ENCODE results near the gene SWT1.

SWT1 gene

GRCh38 chr1:185156854-185157598, at the start of gene SWT1, which contains the start of gene TRMT1L:
SWT1 (plus strand) TSS chr1:185157167; CDS start chr1:185160842, 3,675 bp downstream.
TRMT1L (minus strand) TSS chr1:185156953; CDS start chr1:185156712, 241 bp downstream.
- peak; percentile 99 for DNase-seq

GRCh38 chr1:185108321-185108720, 48.6 kb upstream of the SWT1 start:
- DNase-seq, result no peak

- no peak for DNase-seq
Observed at GRCh38 chr1:185110145-185110544, 46.8 kb upstream of the SWT1 start.

GRCh38 chr1:185111873-185112272, 45.1 kb upstream of the SWT1 start:
- DNase-seq, result no peak

- no peak for DNase-seq
Observed at GRCh38 chr1:185112356-185112755, 44.6 kb upstream of the SWT1 start.

- DNase-seq, result peak; percentile 5
Observed at GRCh38 chr1:185129708-185130107, 27.3 kb upstream of the SWT1 start.

GRCh38 chr1:185132534-185132933, 24.4 kb upstream of the SWT1 start:
- no peak for DNase-seq

GRCh38 chr1:185137896-185138545, 18.9 kb upstream of the SWT1 start:
- no peak for DNase-seq

GRCh38 chr1:185139246-185139645, 17.7 kb upstream of the SWT1 start:
- no peak for DNase-seq

GRCh38 chr1:185144233-185144632, 12.7 kb upstream of the SWT1 start:
- no peak for DNase-seq

GRCh38 chr1:185151215-185151614, 5.8 kb upstream of the SWT1 start:
- no peak for DNase-seq

- peak; percentile 20 for DNase-seq
Observed at GRCh38 chr1:185152187-185152767, 4.7 kb upstream of the SWT1 start.

GRCh38 chr1:185154912-185155513, 2.0 kb upstream of the SWT1 start:
- DNase-seq, result no peak

GRCh38 chr1:185155600-185156287, 1.2 kb upstream of the SWT1 start:
- peak; percentile 42 for DNase-seq

- no peak for DNase-seq
Observed at GRCh38 chr1:185156288-185156853, 596 bp upstream of the SWT1 start.

GRCh38 chr1:185157599-185158412, 839 bp downstream of the SWT1 start:
- DNase-seq, result no peak

GRCh38 chr1:185158800-185159199, 1.8 kb downstream of the SWT1 start:
- DNase-seq, result no peak

- peak; percentile 80 for DNase-seq
Observed at GRCh38 chr1:185159966-185160365, 3.0 kb downstream of the SWT1 start.

- DNase-seq, result no peak
Observed at GRCh38 chr1:185162491-185162890, 5.5 kb downstream of the SWT1 start.

- DNase-seq, result no peak
Observed at GRCh38 chr1:185166106-185166505, 9.1 kb downstream of the SWT1 start.

GRCh38 chr1:185170291-185170848, 13.4 kb downstream of the SWT1 start:
- peak; percentile 69 for DNase-seq

Data from MV-4-11 (cell line).